Lung (tissue), 12 donors: ENCODE results near the gene RAP1GDS1. TPM values are rescaled to one million over a fixed set of nuclear protein-coding genes. Genes with fewer than 3 reads are reported as not detected.

ENCODE experiments used
- ATAC-seq: fragments of 200-7000 bp; cut with Tn5 transposase; one replicate; pipeline ENCODE4 v1.9.1; 2020; ENCODE audit warnings: moderate number of reproducible peaks; ENCODE audit not compliant: insufficient read depth, low FRiP score
- DNase-seq, 3 donors: peaks; one replicate each; pipeline ENCODE4 v3.0.0-alpha.2; 2013 to 2017
- H3K27ac ChIP-seq, 2 donors: one replicate each; pipeline ENCODE4 v1.5.1; 2013; ENCODE audit warnings: mild to moderate bottlenecking in 2 of 2, moderate library complexity in 2 of 2, control low read depth in 1 of 2, inconsistent platforms in 1 of 2, low read depth in 1 of 2, low read length in 1 of 2
- H3K27me3 ChIP-seq, 3 donors: one replicate each; pipeline ENCODE4 v1.5.1; 2013; ENCODE audit warnings: low read length in 2 of 3; ENCODE audit not compliant: control insufficient read depth in 3 of 3, insufficient read depth in 3 of 3
- H3K36me3 ChIP-seq, 4 donors: one replicate each; pipeline ENCODE4 v1.5.1; 2013; ENCODE audit warnings: low read length in 4 of 4, mild to moderate bottlenecking in 1 of 4, moderate library complexity in 1 of 4; ENCODE audit not compliant: control insufficient read depth in 4 of 4, insufficient read depth in 4 of 4
- H3K4me1 ChIP-seq, 5 donors: one replicate each; pipeline ENCODE4 v1.5.1; 2013; ENCODE audit warnings: low read length in 5 of 5, mild to moderate bottlenecking in 2 of 5, moderate library complexity in 1 of 5; ENCODE audit not compliant: control insufficient read depth in 5 of 5, insufficient read depth in 5 of 5
- H3K4me3 ChIP-seq: one replicate; pipeline ENCODE4 v1.5.1; 2013; ENCODE audit warnings: mild to moderate bottlenecking, control low read depth, moderate library complexity
- H3K9ac ChIP-seq, 2 donors: one replicate each; pipeline ENCODE4 v1.5.1; 2013; ENCODE audit warnings: low read length in 2 of 2, control low read depth in 1 of 2; ENCODE audit not compliant: insufficient read depth in 1 of 2
- H3K9me3 ChIP-seq, 4 donors: one replicate each; pipeline ENCODE4 v1.5.1; 2013; ENCODE audit warnings: low read length in 3 of 4, mild to moderate bottlenecking in 1 of 4, moderate library complexity in 1 of 4; ENCODE audit not compliant: control insufficient read depth in 4 of 4, insufficient read depth in 3 of 4
- CTCF ChIP-seq: IDR thresholded peaks from 2 replicates; pipeline ENCODE4 v1.5.1; 2012; ENCODE audit warnings: mild to moderate bottlenecking; ENCODE audit errors: control extremely low read depth, extremely low read depth
- WGBS, 2 donors: extraction: QIAGEN DNeasy Blood & Tissue Kit; methylation state at CpG; one replicate each; pipeline ENCODE4 v1.1.7; 2013; 5-methylcytosine and 5-hydroxymethylcytosine counted together
- polyA plus RNA-seq, 2 donors: library from polyadenylated mRNA; stranded (reverse); fragments of 200-250 nt; gene quantifications; one replicate each; pipeline ENCODE4 v1.2.1, GENCODE V29; 2013
- total RNA-seq, 2 donors: library from RNA; depleted of rRNA in 1 of 2; stranded (reverse); fragments of >200 nt in 1 of 2; gene quantifications; one replicate each; pipeline ENCODE4 v1.2.1, GENCODE V29; 2014 to 2021
- donor health status: control.
- donor health status: control.
- donor health status: Bipolar disorder and iron deficiency.
- donor health status: healthy.
- donor health status: DM: yes; HTN: yes; CAD: no.

Gene RAP1GDS1
- total and polyA plus RNA-seq, 4 donors, result 12.3 to 41.6 (median 26.5) TPM

GRCh38 chr4:98253499-98253898 lies 7.7 kb upstream of the RAP1GDS1 start:
- Histone ChIP-seq H3K4me3 (no peak overlapping the region), H3K27ac (no peak overlapping the region), H3K9ac (no peak overlapping the region), H3K9me3 (peaks cover 0 to 3% (median 0%) of the 10 kb centered on the region in 4 donors), H3K36me3 (no peaks in the 10 kb centered on the region), H3K27me3 (no peaks in the 10 kb centered on the region), H3K4me1 (no peaks in the 10 kb centered on the region)
- DNase-seq, result no peak
- WGBS, 2 donors, result 95 to 98% methylated on average over 1 of the region's 1 CpG
- no peak for TF ChIP-seq CTCF
- no peak for ATAC-seq

GRCh38 chr4:98260047-98260578 lies 1.1 kb upstream of the RAP1GDS1 start:
- peak overlapping the region; percentile 84 to 92 for H3K9ac ChIP-seq
- no peaks in the 10 kb centered on the region for H3K9me3 ChIP-seq
- WGBS, 2 donors, result 1% methylated on average over 24 of the region's 24 CpGs
- ATAC-seq (peak; percentile 7), DNase-seq (peak in 1 of 3 donors; percentile 74)
- TF ChIP-seq CTCF, result no peak
- peak overlapping the region; percentile 93 to 98 for H3K27ac ChIP-seq
- no peaks in the 10 kb centered on the region for H3K36me3 ChIP-seq
- H3K4me3 ChIP-seq, result peak overlapping the region; percentile 57
- H3K27me3 ChIP-seq, result no peaks in the 10 kb centered on the region
- H3K4me1 ChIP-seq, result peaks cover 0 to 17% (median 9%) of the 10 kb centered on the region in 5 donors

- Histone ChIP-seq H3K36me3 (no peaks in the 10 kb centered on the region), H3K27me3 (no peaks in the 10 kb centered on the region), H3K4me3 (peak overlapping the region; percentile 62), H3K9me3 (no peaks in the 10 kb centered on the region), H3K9ac (peak overlapping the region; percentile 50 to 81), H3K27ac (peak overlapping the region; percentile 87 to 89), H3K4me1 (peaks cover 0 to 17% (median 9%) of the 10 kb centered on the region in 5 donors)
- TF ChIP-seq CTCF, result no peak
- DNase-seq (peak; percentile 56 to 76 (median 70)), ATAC-seq (peak; percentile 4)
- WGBS, 2 donors, result 0 to 1% methylated on average over 61 to 78 of the region's 78 CpGs
Observed at GRCh38 chr4:98261405-98262291, 464 bp downstream of the RAP1GDS1 start.
